HepG2 (cell line): Measurements from ENCODE around the gene PHB1. TPM values are rescaled to one million over a fixed set of nuclear protein-coding genes. Genes with fewer than 3 reads are reported as not detected.

ENCODE experiments used
- ATAC-seq: fragments of 200-7000 bp; cut with Tn5 transposase; 3 replicates; pipeline ENCODE4 v1.9.1; 2020; ENCODE audit warnings: mild to moderate bottlenecking, moderate library complexity
- BruUV-seq: library from RNA; stranded (reverse); fragments of 400-500 nt; replicated peaks from 2 replicates; lab custom pipeline; 2021; lab: Mats Ljungman, UMichigan
- CTCF ChIA-PET: fragments of 300-600 bp; formaldehyde crosslinking; extraction: SDS; loops from one replicate; lab custom pipeline; 2021; ENCODE audit warnings: low total read pairs, inconsistent platforms, low intra/inter-chr PET ratio; lab: Yijun Ruan, JAX
- POLR2A ChIA-PET: fragments of 350-600 bp; sonication (Branson Sonifier 250); formaldehyde crosslinking; loops from one replicate; lab custom pipeline; 2020; ENCODE audit warnings: antibody characterized with exemption, inconsistent platforms; lab: Yijun Ruan, JAX
- DNase-seq: peaks from one replicate; pipeline ENCODE4 v3.0.0-alpha.2; 2015; ENCODE audit warnings: low spot score
- FAIRE-seq: peaks from 3 replicates; lab custom pipeline; 2011; peaks lifted over from hg19 to GRCh38; lab: Jason Lieb, UNC
- H2AFZ ChIP-seq: one replicate; pipeline ENCODE4 v1.6.1; 2011; ENCODE audit warnings: low read length, inconsistent platforms
- H3K27ac ChIP-seq: fragments of 300-600 bp; 3 replicates; pipeline ENCODE4 v1.8.0; 2011; ENCODE audit warnings: mixed run types, mild to moderate bottlenecking, mixed read lengths, low read length, inconsistent platforms; ENCODE audit not compliant: insufficient read depth; ENCODE audit errors: extremely low read length
- H3K27me3 ChIP-seq, 2 experiments: fragments of 200-600 bp in 1 of 2; 2 replicates in 1 of 2; 3 replicates in 1 of 2; pipeline versions ENCODE4 v1.6.0 to v1.8.0; 2011; ENCODE audit warnings: low read length in 2 of 2, mild to moderate bottlenecking in 2 of 2, moderate library complexity in 2 of 2, inconsistent platforms in 1 of 2; ENCODE audit not compliant: insufficient read depth in 2 of 2, control insufficient read depth in 1 of 2
- H3K36me3 ChIP-seq, 2 experiments: fragments of 200-600 bp in 1 of 2; replicated peaks in 1 of 2; 2 replicates in 1 of 2; 3 replicates in 1 of 2; pipeline versions ENCODE4 v1.5.1 to v1.8.0; 2011; ENCODE audit warnings: low read length in 2 of 2, inconsistent platforms in 1 of 2; ENCODE audit not compliant: insufficient read depth in 2 of 2, control insufficient read depth in 1 of 2
- H3K4me1 ChIP-seq: 2 replicates; pipeline ENCODE4 v1.5.1; 2012; ENCODE audit warnings: low read length, inconsistent platforms; ENCODE audit not compliant: insufficient read depth
- H3K4me2 ChIP-seq: 2 replicates; pipeline ENCODE4 v1.6.0; 2011; ENCODE audit warnings: low read depth, low read length, inconsistent platforms
- H3K4me3 ChIP-seq, 3 experiments: fragments of 200-600 bp in 1 of 3; sonication (generic), shearing (Covaris generic) in 1 of 3; replicated peaks in 1 of 3; 2 replicates each; pipeline ENCODE4 v1.5.1; 2011 to 2016; ENCODE audit warnings: low read length in 3 of 3, inconsistent platforms in 2 of 3, low read depth in 2 of 3, mild to moderate bottlenecking in 2 of 3, control low read depth in 1 of 3, mixed read lengths in 1 of 3; ENCODE audit not compliant: insufficient read depth in 1 of 3
- H3K79me2 ChIP-seq: one replicate; pipeline ENCODE4 v1.6.1; 2011; ENCODE audit warnings: low read length, inconsistent platforms; ENCODE audit not compliant: insufficient read depth
- H3K9ac ChIP-seq: 2 replicates; pipeline ENCODE4 v1.6.0; 2011; ENCODE audit warnings: mild to moderate bottlenecking, low read depth, low read length, inconsistent platforms; ENCODE audit not compliant: insufficient read depth
- H3K9me3 ChIP-seq: 2 replicates; pipeline ENCODE4 v1.5.1; 2012; ENCODE audit warnings: mild to moderate bottlenecking, low read length
- H4K20me1 ChIP-seq: 2 replicates; pipeline ENCODE4 v1.6.0; 2011; ENCODE audit warnings: inconsistent platforms, mild to moderate bottlenecking, low read length, moderate library complexity; ENCODE audit not compliant: insufficient read depth
- MAFK ChIP-seq, 2 experiments: IDR thresholded peaks in 1 of 2; conservative IDR thresholded peaks in 1 of 2; 2 replicates each; pipeline ENCODE4 v1.6.1; 2011; ENCODE audit warnings: improper control_type of control experiment in 2 of 2, low read length in 2 of 2
- MTA1 ChIP-seq: sonication (generic); formaldehyde crosslinking; IDR thresholded peaks from 2 replicates; pipeline ENCODE4 v1.4.0; 2020; ENCODE audit warnings: missing genetic modification reagents, mild to moderate bottlenecking, borderline replicate concordance
- RFX5 ChIP-seq: IDR thresholded peaks from 2 replicates; pipeline ENCODE4 v1.6.1; 2011; ENCODE audit warnings: low read depth, low read length, improper control_type of control experiment
- ZBTB4 ChIP-seq: sonication (generic); formaldehyde crosslinking; IDR thresholded peaks from 2 replicates; pipeline ENCODE4 v1.4.0; 2020; ENCODE audit warnings: missing genetic modification reagents, mild to moderate bottlenecking, borderline replicate concordance
- WGBS: methylation state at CpG from one replicate; pipeline ENCODE4 v1.1.6; 2017; ENCODE audit warnings: low lambda C conversion rate; 5-methylcytosine and 5-hydroxymethylcytosine counted together
- in situ Hi-C: cut with HindIII; loops from 2 replicates; pipeline ENCODE4 v1.10.0; 2017; ENCODE audit warnings: low pct_unique_long_range_greater_than_20kb; ENCODE audit not compliant: extremely low pct_ligation_motif_present
- intact Hi-C: fragments of 100-400 bp; cut with micrococcal nuclease; formaldehyde crosslinking; loops from one replicate; pipeline ENCODE4 v1.10.0; 2022; ENCODE audit not compliant: unreplicated experiment
- polyA plus RNA-seq, 8 experiments: library from polyadenylated mRNA; depleted of rRNA in 3 of 8; stranded (reverse) in 7 of 8; unstranded in 1 of 8; fragments of >200 nt; fragmentation: Illumina TruSeq in 4 of 8; extraction: Trizol in 4 of 8; gene quantifications; 2 replicates each; pipeline versions ENCODE4 v1.2.1 to v1.2.3, GENCODE V29; 2011 to 2016; ENCODE audit warnings: low read depth in 4 of 8, missing spikeins in 1 of 8, mixed read lengths in 1 of 8; ENCODE audit not compliant: insufficient read depth in 1 of 8
- total RNA-seq, 5 experiments: library from RNA; depleted of rRNA; stranded (reverse); fragments of >200 nt; fragmentation: Illumina TruSeq; extraction: Trizol; gene quantifications; 2 replicates each; pipeline ENCODE4 v1.2.3, GENCODE V29; 2016; ENCODE audit warnings: low read depth in 1 of 5
- TF ChIP-seq, protein P1 (sequence below): sonication (generic); formaldehyde crosslinking; IDR thresholded peaks from 2 replicates; pipeline ENCODE4 v1.5.0; 2020; ENCODE audit warnings: mild to moderate bottlenecking, missing genetic modification reagents, borderline replicate concordance
- TF ChIP-seq, protein P2 (sequence below): sonication (generic); formaldehyde crosslinking; conservative IDR thresholded peaks from 2 replicates; pipeline ENCODE4 v1.8.0; 2022; ENCODE audit warnings: missing genetic modification reagents

The PHB1 gene
- total and polyA plus RNA-seq, 2 of the 13 experiments (the other 11 are each of a cell fraction or from before 2014, with no cell fraction given) = 515 to 688 TPM

- no peaks in the 10 kb centered on the region for H3K79me2 ChIP-seq
- FAIRE-seq (no peak), ATAC-seq (no peak), DNase-seq (no peak)
- 22% methylated on average over 5 of the region's 5 CpGs for WGBS
- H3K4me3 ChIP-seq = no peak overlapping the region
- ChIA-PET POLR2A (interaction anchor here (1.0 to 1.3 kb wide), 2 partner anchors 12 to 13 kb away, joined by 3 read pairs; no protein-coding TSS in a partner anchor), CTCF (no interaction called here)
- H3K27me3 ChIP-seq = no peaks in the 10 kb centered on the region; a peak in 2 of 5 replicates
- TF ChIP-seq, protein P1, sequence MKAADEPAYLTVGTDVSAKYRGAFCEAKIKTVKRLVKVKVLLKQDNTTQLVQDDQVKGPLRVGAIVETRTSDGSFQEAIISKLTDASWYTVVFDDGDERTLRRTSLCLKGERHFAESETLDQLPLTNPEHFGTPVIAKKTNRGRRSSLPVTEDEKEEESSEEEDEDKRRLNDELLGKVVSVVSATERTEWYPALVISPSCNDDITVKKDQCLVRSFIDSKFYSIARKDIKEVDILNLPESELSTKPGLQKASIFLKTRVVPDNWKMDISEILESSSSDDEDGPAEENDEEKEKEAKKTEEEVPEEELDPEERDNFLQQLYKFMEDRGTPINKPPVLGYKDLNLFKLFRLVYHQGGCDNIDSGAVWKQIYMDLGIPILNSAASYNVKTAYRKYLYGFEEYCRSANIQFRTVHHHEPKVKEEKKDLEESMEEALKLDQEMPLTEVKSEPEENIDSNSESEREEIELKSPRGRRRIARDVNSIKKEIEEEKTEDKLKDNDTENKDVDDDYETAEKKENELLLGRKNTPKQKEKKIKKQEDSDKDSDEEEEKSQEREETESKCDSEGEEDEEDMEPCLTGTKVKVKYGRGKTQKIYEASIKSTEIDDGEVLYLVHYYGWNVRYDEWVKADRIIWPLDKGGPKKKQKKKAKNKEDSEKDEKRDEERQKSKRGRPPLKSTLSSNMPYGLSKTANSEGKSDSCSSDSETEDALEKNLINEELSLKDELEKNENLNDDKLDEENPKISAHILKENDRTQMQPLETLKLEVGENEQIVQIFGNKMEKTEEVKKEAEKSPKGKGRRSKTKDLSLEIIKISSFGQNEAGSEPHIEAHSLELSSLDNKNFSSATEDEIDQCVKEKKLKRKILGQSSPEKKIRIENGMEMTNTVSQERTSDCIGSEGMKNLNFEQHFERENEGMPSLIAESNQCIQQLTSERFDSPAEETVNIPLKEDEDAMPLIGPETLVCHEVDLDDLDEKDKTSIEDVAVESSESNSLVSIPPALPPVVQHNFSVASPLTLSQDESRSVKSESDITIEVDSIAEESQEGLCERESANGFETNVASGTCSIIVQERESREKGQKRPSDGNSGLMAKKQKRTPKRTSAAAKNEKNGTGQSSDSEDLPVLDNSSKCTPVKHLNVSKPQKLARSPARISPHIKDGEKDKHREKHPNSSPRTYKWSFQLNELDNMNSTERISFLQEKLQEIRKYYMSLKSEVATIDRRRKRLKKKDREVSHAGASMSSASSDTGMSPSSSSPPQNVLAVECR (CRISPR knock-in tag) = no peak
- TF ChIP-seq MTA1 (CRISPR knock-in tag) (no peak), MAFK (conservative IDR thresholded peaks at IDR 0.05 in 1 of 2, IDR thresholded peaks at IDR 0.05 in 1 of 2; ENCODE audit: low read length in 2 of 2) (no peak), ZBTB4 (CRISPR knock-in tag) (no peak), RFX5 (no peak)
- TF ChIP-seq, protein P2, sequence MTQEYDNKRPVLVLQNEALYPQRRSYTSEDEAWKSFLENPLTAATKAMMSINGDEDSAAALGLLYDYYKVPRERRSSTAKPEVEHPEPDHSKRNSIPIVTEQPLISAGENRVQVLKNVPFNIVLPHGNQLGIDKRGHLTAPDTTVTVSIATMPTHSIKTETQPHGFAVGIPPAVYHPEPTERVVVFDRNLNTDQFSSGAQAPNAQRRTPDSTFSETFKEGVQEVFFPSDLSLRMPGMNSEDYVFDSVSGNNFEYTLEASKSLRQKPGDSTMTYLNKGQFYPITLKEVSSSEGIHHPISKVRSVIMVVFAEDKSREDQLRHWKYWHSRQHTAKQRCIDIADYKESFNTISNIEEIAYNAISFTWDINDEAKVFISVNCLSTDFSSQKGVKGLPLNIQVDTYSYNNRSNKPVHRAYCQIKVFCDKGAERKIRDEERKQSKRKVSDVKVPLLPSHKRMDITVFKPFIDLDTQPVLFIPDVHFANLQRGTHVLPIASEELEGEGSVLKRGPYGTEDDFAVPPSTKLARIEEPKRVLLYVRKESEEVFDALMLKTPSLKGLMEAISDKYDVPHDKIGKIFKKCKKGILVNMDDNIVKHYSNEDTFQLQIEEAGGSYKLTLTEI (CRISPR knock-in tag) = no peak
- H3K4me2 ChIP-seq = no peak overlapping the region
- no peaks in the 10 kb centered on the region for H4K20me1 ChIP-seq
- no TSS peak for BruUV-seq
- no peak overlapping the region for H2AFZ ChIP-seq
- H3K36me3 ChIP-seq = no peaks in the 10 kb centered on the region
- H3K4me1 ChIP-seq = peaks cover 14% of the 10 kb centered on the region; the same call in 1 of the 2 replicates
- intact Hi-C loops = no loop called here
- no peak overlapping the region for H3K9ac ChIP-seq
- no peak overlapping the region for H3K27ac ChIP-seq
- no peaks in the 10 kb centered on the region for H3K9me3 ChIP-seq
- in situ Hi-C loops = no loop called here
Measured at GRCh38 chr17:49378311-49378710, 36.4 kb downstream of the PHB1 start.
